Raji (cell line): Measurements from ENCODE around the gene MOV10L1.

Experiments
- POLR2A ChIP-seq: IDR thresholded peaks from 2 replicates; pipeline ENCODE4 v1.6.1; 2011; ENCODE audit warnings: low read depth, low read length, control low read depth; ENCODE audit not compliant: insufficient read depth

MOV10L1 gene

DNA sequence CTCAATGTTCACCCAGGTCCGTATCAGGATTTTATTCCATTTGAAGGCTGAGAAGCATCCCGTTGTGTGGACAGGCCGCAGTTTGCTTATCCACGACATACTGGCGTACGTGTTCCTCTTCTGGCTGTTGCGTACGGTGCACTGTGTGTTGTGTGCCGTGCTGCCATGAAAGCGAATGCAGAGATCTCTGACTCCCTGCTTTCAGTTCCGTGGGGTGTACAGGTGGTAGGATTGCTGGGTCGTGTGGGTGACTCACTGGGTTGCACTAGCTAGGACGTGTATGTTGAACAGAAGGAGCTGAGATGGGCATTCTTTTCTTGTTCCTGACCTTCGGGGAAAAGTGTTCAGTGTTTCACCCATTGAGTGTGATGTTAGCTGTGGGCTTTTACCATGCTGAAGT is 121.3 kb downstream of the MOV10L1 start:
- TF ChIP-seq POLR2A = no peak
